ENCODE data around the gene CCNG2.

The CCNG2 gene

GRCh38 chr4:77202491-77202890 is 45.5 kb downstream of the CCNG2 start:
- no peak for DNase-seq (ENCODE audit: low read depth in 4 of 4, low spot score in 1 of 4)

GRCh38 chr4:77203380-77204197 is 46.6 kb downstream of the CCNG2 start:
- DNase-seq (ENCODE audit: low read depth in 4 of 4, low spot score in 1 of 4), result peak; percentile 35 to 47 (median 41)

GRCh38 chr4:77204621-77205020 is 47.6 kb downstream of the CCNG2 start:
- no peak for DNase-seq (ENCODE audit: low read depth in 4 of 4, low spot score in 1 of 4)

GRCh38 chr4:77209012-77209411 is 52.0 kb downstream of the CCNG2 start:
- no peak for DNase-seq (ENCODE audit: low read depth in 4 of 4, low spot score in 1 of 4)

GRCh38 chr4:77209936-77210335 is 52.9 kb downstream of the CCNG2 start:
- no peak for DNase-seq (ENCODE audit: low read depth in 4 of 4, low spot score in 1 of 4)

GRCh38 chr4:77215107-77215506 is 58.1 kb downstream of the CCNG2 start:
- no peak for DNase-seq (ENCODE audit: low read depth in 4 of 4, low spot score in 1 of 4)

- DNase-seq (ENCODE audit: low read depth in 4 of 4, low spot score in 1 of 4), result no peak
Measured at GRCh38 chr4:77217526-77217925, 60.5 kb downstream of the CCNG2 start.

- no peak for DNase-seq (ENCODE audit: low read depth in 4 of 4, low spot score in 1 of 4)
Measured at GRCh38 chr4:77219266-77219665, 62.3 kb downstream of the CCNG2 start.
